ENCODE data around the gene TRAPPC8.
A peak's percentile ranks its signal among the peaks of the same experiment; 100 is the strongest.

Gene TRAPPC8

DNA sequence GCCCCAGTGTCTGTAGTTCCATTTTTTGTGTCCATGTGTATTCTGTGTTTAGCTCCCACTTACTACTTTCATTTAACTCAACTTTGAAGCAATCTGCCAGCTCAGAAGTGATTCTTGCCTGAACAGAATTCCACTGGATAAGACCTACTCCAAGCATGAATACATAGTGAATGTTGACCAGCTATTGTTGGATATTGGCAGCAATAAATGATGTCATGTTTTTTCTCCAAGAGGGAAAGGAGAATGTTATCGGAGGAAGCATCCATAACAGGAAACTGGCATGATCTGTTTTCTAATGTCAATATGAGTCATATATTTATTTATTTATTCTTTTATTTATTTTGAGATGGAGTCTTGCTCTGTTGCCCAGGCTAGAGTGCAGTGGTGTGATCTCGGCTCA is 36.8 kb upstream of the TRAPPC8 start:
- no peaks in the 10 kb centered on the region for H3K36me3 ChIP-seq (ENCODE audit: control insufficient read depth, insufficient read depth, low read length)
- TF ChIP-seq, protein P1, sequence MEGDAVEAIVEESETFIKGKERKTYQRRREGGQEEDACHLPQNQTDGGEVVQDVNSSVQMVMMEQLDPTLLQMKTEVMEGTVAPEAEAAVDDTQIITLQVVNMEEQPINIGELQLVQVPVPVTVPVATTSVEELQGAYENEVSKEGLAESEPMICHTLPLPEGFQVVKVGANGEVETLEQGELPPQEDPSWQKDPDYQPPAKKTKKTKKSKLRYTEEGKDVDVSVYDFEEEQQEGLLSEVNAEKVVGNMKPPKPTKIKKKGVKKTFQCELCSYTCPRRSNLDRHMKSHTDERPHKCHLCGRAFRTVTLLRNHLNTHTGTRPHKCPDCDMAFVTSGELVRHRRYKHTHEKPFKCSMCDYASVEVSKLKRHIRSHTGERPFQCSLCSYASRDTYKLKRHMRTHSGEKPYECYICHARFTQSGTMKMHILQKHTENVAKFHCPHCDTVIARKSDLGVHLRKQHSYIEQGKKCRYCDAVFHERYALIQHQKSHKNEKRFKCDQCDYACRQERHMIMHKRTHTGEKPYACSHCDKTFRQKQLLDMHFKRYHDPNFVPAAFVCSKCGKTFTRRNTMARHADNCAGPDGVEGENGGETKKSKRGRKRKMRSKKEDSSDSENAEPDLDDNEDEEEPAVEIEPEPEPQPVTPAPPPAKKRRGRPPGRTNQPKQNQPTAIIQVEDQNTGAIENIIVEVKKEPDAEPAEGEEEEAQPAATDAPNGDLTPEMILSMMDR (IDR thresholded peaks at IDR 0.05; ENCODE audit: insufficient read depth, low read length, poor library complexity, severe bottlenecking), result no peak
- DNase-seq (ENCODE audit: extremely low read depth, insufficient read length), result no peak
- no peaks in the 10 kb centered on the region for H3K27me3 ChIP-seq (replicated peaks; ENCODE audit: control insufficient read depth, insufficient read depth, low read length)
- H3K4me3 ChIP-seq (replicated peaks; ENCODE audit: low read depth, low read length), result no peak overlapping the region

DNA sequence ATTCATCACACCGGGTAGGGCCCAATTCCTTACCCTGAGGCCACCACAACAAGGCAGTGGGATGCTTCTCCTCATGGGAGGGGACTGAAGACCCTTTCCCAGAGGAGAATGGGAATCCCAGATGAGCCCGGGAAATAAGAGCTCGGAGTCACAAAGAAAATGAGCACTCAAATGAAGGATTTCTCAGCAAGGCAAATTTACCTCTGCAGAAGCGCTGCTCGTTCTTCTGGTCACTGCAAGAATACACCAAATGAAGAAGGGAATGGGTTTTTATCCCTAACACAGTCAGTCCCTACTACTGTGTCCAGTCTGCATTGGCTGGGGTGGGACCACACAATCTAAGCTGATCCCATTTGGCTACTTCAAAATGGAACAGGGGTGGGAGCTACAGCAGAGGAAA is 35.7 kb upstream of the TRAPPC8 start:
- DNase-seq (ENCODE audit: extremely low read depth, insufficient read length), result no peak
- Histone ChIP-seq H3K27me3 (replicated peaks; ENCODE audit: control insufficient read depth, insufficient read depth, low read length) (no peaks in the 10 kb centered on the region), H3K4me3 (replicated peaks; ENCODE audit: low read depth, low read length) (no peak overlapping the region), H3K36me3 (ENCODE audit: control insufficient read depth, insufficient read depth, low read length) (no peaks in the 10 kb centered on the region)
- TF ChIP-seq, protein P1 (IDR thresholded peaks at IDR 0.05; ENCODE audit: insufficient read depth, low read length, poor library complexity, severe bottlenecking), result no peak

DNA sequence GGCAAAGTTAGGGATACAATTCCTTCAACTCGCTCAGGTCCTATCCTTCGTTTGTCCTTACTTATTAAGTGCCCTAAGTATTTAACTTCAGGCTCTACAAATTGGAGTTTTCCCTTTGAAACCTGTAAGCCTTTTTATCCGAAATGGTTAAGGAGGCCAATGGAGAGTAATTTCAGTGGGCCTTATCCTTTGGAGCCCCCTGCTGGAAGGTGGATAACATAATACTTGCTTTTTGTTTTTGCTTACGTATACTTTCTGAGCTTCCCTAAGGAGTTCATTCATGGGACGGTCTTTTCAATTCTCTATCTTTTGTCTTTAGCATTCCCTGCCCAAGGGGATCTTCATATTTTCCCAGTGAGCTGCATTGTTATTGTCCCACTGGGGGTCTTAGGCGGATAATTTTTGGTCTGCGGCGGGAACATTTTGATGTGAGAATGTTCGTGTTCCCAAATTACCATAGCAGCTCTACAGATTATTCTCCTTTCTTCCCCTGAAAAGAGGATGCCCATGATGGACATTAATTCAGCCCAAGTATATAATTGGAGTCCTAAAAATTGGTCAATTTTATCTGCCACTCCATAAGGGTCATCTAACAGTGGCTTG is 34.4 kb upstream of the TRAPPC8 start:
- Histone ChIP-seq H3K4me3 (replicated peaks; ENCODE audit: low read depth, low read length) (no peak overlapping the region), H3K27me3 (replicated peaks; ENCODE audit: control insufficient read depth, insufficient read depth, low read length) (no peaks in the 10 kb centered on the region), H3K36me3 (ENCODE audit: control insufficient read depth, insufficient read depth, low read length) (no peaks in the 10 kb centered on the region)
- TF ChIP-seq, protein P1 (IDR thresholded peaks at IDR 0.05; ENCODE audit: insufficient read depth, low read length, poor library complexity, severe bottlenecking), result peak; percentile 47
- no peak for DNase-seq (ENCODE audit: extremely low read depth, insufficient read length)

DNA sequence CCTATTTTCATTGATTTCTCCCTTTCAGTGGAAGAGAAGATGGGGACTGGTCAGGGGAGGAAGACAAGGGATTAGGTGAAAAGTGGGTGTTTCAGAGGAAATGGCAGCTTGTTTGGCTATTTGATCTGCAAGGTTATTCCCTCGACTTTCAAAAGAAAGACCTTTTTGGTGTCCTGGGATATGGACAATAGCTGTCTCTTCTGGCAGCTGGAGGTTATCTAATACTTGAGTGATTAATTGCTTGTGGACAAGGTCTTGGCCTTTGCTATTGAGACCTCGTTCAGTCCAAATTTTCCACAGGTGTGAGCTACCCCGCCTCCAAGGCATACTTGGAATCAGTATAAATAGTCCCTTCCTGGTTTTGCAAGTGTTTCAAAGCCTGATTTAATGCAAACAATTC is 33.3 kb upstream of the TRAPPC8 start:
- Histone ChIP-seq H3K4me3 (replicated peaks; ENCODE audit: low read depth, low read length) (no peak overlapping the region), H3K27me3 (replicated peaks; ENCODE audit: control insufficient read depth, insufficient read depth, low read length) (no peaks in the 10 kb centered on the region), H3K36me3 (ENCODE audit: control insufficient read depth, insufficient read depth, low read length) (no peaks in the 10 kb centered on the region)
- DNase-seq (ENCODE audit: extremely low read depth, insufficient read length), result no peak
- TF ChIP-seq, protein P1 (IDR thresholded peaks at IDR 0.05; ENCODE audit: insufficient read depth, low read length, poor library complexity, severe bottlenecking), result no peak

DNA sequence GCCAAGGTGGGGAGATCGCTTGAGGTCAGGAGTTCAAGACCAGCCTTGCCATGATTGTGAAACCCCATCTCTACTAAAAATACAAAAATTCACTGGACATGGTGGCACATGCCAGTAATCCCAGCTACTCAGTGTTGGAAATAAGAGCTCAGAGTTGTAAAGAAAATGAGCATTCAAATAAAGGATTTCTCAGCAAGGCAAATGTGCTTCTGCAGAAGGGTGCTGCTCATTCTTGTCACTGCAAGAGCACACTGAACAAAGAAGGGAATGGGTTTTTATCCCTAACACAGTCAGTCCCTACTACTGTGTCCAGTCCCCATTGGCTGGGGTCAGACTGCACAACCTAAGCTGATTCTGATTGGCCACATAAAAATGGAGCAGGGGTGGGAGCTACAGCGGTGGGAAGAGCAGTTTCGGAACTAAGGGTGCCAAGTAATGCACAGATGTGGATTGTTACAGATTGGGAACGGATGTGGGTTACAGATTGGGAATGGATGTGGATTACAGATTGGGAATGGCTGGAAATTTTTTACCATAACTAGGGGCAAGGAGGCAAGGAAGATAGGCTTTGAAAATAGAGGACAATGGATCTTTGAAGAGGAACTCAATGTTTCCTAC is 31.1 kb upstream of the TRAPPC8 start:
- TF ChIP-seq, protein P1 (IDR thresholded peaks at IDR 0.05; ENCODE audit: insufficient read depth, low read length, poor library complexity, severe bottlenecking), result no peak
- Histone ChIP-seq H3K4me3 (replicated peaks; ENCODE audit: low read depth, low read length) (no peak overlapping the region), H3K27me3 (replicated peaks; ENCODE audit: control insufficient read depth, insufficient read depth, low read length) (no peaks in the 10 kb centered on the region), H3K36me3 (ENCODE audit: control insufficient read depth, insufficient read depth, low read length) (no peaks in the 10 kb centered on the region)
- no peak for DNase-seq (ENCODE audit: extremely low read depth, insufficient read length)
